RPMI7951 (cell line): ENCODE results near the gene GSS. TPM values are rescaled to one million over a fixed set of nuclear protein-coding genes. Genes with fewer than 3 reads are reported as not detected.

ENCODE experiments used
- DNase-seq: peaks from one replicate; pipeline ENCODE4 v3.0.0-alpha.2; 2012; ENCODE audit warnings: low read depth
- total RNA-seq: library from RNA; depleted of rRNA; stranded (reverse); fragments of >200 nt; shearing (Covaris generic); gene quantifications from 2 replicates; pipeline ENCODE4 v1.2.3, GENCODE V29; 2014

Gene GSS
- total RNA-seq, 1 experiment from 2014 or later = 99.5 TPM

- no peak for DNase-seq
Measured at GRCh38 chr20:34993941-34994508, 38.4 kb upstream of the GSS start.

DNA sequence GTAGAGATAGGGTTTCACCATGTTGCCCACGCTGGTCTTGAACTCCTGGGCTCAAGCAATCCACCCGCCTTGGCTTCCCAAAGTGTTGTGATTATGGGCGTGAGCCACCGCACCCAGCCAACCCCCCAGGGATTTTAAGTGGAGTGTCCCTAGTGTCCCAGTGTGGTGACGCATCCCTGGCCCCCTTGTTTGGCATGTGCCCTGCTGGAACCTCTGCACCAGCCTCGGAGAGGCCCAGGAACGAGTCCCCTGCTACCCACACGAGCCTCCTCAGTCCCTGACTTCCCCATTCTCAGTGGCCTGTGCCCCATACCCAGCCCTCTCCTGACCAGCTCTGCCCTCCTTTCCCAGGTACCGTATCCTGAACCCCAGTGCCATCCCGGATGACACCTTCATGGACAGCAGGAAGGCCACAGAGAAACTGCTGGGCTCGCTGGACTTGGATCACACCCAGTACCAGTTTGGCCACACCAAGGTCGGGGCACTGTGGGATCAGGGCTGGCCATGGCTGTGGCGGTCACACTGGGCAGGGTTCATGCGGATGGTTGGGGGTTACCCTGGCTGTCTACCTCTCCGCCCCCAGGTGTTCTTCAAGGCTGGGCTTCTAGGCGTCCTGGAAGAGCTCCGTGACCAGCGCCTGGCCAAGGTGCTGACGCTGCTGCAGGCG lies 37.3 kb upstream of the GSS start:
- no peak for DNase-seq

- DNase-seq = no peak
Measured at GRCh38 chr20:34990661-34991214, 35.1 kb upstream of the GSS start.

DNA sequence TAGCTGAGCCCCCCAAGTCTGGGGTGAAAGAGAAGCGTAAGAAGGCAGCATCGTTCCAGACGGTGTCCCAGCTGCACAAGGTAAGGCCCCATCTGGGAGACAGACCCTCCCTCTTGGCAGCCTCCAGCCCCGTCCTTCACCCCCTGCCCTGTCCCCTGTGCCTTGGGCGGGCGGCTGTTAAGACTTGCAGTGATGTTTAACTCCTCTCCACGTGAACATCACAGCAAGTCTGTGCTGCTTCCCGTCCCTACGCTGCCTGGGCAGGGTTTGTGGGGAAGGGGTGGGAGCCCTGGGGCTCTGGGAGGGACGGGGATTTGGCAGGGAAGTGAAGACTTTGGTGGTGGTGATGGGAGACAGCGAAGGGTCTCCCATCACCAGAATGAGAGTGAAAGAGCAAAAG lies 34.6 kb upstream of the GSS start:
- DNase-seq = no peak

GRCh38 chr20:34989670-34990069 lies 34.1 kb upstream of the GSS start:
- no peak for DNase-seq

GRCh38 chr20:34989118-34989517 lies 33.5 kb upstream of the GSS start:
- no peak for DNase-seq

DNA sequence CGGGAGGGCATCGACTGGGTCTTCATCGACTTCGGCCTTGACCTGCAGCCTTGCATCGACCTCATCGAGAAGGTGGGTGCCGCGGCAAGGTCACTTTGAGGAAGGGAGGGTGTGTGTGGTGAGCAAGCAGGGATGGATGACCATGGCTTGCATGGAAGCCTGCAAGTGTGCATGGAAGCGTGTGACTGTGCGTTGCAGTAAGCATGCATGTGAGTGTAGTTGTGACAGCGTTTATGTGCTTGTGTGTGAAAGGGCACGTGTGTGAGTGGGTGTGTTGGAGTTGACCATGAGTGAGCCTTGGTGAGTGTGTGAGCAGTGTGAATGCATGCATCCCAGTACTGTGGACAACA lies 32.6 kb upstream of the GSS start:
- DNase-seq = peak; percentile 15

GRCh38 chr20:34987288-34988190 lies 31.9 kb upstream of the GSS start:
- DNase-seq = no peak

GRCh38 chr20:34986311-34987287 lies 31.0 kb upstream of the GSS start:
- DNase-seq = peak; percentile 45

- peak; percentile 16 for DNase-seq
Measured at GRCh38 chr20:34985461-34986310, 30.1 kb upstream of the GSS start.

- DNase-seq = peak; percentile 71
Measured at GRCh38 chr20:34984756-34985261, 29.2 kb upstream of the GSS start.

DNA sequence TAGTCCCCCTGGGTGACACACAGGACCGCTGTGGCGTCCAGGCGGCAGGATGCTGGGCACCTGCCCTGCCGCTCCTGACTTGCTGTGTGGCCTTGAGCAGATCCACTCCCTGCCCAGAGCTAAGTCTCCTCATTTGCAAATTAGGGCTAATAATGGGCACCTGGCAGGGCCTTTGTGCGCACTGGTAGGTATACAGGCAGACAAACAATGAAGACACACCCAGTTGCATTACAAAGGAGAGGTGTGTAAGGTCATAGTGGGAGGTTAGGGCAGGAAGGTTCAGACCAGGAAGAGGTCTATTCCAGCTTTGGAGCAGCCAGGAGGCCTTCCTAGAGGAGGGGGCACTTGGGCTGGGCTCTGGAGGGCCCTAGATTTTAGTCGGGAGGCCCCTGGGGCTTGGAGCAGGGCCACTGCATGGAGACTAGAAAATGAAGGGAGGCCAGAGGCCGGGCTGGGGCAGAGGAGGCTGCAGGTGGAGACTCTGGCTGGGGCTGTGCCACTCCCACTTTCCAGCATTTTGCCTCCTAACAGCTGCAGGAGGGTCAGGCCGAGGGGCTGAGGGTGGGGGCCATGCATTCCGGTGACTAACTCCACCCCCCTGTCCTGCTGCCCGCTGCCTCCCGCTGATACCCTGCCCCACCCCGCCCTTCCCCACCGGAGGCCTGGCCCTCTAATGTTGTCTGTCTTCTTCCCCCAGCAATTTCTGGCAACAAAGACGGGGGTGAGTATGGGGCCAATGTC lies 28.6 kb upstream of the GSS start:
- no peak for DNase-seq

GRCh38 chr20:34983089-34983820 lies 27.6 kb upstream of the GSS start:
- DNase-seq = no peak

GRCh38 chr20:34982270-34983088 lies 26.9 kb upstream of the GSS start:
- no peak for DNase-seq

GRCh38 chr20:34980543-34981233 lies 25.1 kb upstream of the GSS start:
- DNase-seq = peak; percentile 41

- DNase-seq = no peak
Measured at GRCh38 chr20:34979366-34980153, 24.0 kb upstream of the GSS start.
